ENCODE results near the gene CUTA.
A peak's percentile ranks its signal among the peaks of the same experiment; 100 is the strongest.

The CUTA gene, protein sequence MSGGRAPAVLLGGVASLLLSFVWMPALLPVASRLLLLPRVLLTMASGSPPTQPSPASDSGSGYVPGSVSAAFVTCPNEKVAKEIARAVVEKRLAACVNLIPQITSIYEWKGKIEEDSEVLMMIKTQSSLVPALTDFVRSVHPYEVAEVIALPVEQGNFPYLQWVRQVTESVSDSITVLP

DNA sequence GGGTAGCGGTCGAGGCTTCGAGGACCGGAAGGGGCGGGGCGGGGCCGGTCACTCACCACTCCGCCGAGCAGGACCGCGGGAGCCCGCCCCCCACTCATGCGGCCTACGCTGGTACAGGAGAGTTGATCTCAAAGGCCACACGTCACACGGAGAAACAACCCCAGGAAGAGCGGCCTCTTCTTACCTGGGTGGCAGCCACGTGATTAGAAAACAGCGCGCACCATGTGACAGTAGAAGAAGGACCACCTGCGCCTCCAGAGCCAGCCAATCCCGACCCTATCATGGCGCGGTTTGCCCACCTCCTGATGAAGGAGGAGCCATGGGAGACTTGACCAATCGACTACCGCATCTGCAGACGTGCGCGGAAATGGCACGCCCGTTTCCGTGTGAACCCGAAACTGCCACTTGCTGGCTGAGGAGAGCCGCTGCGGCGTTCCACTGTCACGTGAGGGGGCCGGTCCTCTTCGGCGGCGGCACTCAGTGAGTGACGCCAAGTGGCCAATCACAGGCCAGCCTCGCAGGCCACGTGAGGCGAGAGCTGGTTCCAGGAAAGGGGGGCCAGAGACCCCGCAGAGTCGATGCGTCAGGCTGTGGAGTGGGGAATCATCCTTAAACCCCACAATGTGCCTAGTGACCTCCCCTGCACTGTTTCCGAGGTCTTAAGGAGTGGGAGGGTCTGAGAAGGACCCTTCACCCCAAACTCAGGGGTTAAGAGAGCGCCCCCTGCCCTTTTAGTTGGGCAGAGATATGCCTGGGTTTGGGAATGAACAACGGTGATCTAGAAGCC lies at the start of gene CUTA:
Gene CUTA (minus strand): TSS at position 205 of the 787 bp plus-strand sequence. CDS start 107 bp downstream, at position 98.
- DNase-seq (ENCODE audit: low read depth): peak; percentile 95

DNA sequence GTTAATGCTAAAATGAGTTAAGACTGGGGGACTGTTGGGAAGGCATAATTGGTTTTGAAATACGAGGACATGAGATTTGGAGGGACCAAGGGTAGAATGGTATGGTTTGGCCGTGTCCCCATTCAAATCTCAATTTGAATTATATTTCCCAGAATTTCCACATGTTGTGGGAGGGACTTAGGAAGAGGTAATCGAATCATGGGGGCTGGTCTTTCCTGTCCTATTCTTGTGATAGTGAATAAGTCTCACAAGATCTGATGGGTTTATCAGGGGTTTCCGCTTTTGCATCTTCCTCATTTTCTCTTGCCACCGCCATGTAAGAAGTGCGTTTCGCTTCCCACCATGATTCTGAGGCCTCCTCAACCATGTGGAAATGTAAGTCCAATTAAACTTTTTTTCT lies 49.2 kb upstream of the CUTA start:
- no peak for DNase-seq (ENCODE audit: low read depth)

DNA sequence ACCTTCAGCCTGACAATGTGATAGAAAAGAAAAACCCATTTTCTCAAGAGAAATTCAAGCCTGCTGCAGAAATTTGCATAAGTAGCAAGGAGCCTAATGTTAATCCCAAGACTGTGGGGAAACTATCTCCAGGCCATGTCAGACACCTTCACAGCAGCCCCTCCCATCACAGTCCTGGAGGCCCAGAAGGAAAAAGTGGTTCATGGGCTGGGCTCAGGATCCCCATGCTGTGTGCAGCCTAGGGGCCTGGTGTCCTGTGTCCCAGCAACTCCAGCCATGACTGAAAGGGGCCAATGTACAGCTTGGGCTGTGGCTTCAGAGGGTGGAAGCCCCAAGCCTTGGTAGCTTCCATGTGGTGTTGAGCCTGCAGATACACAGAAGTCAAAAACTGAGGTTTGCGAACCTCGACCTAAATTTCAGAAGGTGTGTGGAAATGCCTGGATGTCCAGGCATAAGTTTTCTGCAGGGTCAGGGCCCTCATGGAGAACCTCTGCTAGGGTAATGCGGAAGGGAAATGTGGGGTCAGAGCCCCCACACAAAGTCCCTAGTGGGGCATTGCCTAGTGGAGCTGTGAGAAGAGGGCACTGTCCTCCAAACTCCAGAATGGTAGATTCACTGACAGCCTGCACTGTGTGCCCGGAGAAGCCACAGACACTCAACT lies 48.3 kb upstream of the CUTA start:
- DNase-seq (ENCODE audit: low read depth): no peak

DNA sequence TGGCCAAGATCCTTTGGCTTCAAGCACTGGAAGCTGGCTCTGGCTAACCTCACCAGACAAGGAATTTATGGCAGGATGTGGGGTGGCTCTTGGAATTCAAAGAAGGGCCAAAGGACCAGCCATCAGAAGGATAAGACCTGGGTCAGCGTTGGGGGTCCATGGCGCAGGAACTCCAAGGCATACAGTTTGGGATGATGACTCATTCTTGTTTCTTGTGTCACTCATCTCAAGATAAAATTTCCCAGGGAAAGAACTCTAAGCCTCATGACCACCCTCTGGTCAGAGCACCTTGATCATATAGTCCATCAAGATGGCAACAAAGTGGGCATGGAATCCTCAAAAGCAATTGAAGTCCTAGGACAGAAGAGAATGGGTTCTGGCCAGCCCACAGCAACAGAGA lies 41.3 kb upstream of the CUTA start:
- DNase-seq (ENCODE audit: low read depth): no peak

- DNase-seq (ENCODE audit: low read depth): no peak
Measured at GRCh38 chr6:33458676-33459075, 40.8 kb upstream of the CUTA start.

- no peak for DNase-seq (ENCODE audit: low read depth)
Measured at GRCh38 chr6:33456156-33456555, 38.2 kb upstream of the CUTA start.

DNA sequence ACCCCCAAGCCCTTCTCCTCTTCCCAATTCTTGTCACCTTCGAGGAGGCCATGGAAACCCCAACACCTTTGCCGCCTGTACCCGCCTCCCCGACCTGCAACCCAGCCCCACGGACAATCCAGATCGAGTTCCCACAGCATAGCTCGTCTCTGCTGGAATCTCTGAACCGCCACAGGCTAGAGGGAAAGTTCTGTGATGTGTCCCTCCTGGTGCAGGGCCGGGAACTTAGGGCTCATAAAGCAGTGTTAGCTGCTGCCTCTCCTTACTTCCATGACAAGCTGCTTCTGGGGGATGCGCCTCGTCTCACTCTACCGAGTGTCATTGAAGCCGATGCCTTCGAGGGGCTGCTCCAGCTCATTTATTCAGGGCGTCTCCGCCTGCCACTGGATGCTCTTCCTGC lies 37.1 kb upstream of the CUTA start:
- no peak for DNase-seq (ENCODE audit: low read depth)

GRCh38 chr6:33454009-33454946 lies 36.4 kb upstream of the CUTA start, which contains the start of gene ZBTB9:
Gene ZBTB9 (plus strand): TSS chr6:33454576. CDS start chr6:33455101, 525 bp downstream.
- DNase-seq (ENCODE audit: low read depth): peak; percentile 84

DNA sequence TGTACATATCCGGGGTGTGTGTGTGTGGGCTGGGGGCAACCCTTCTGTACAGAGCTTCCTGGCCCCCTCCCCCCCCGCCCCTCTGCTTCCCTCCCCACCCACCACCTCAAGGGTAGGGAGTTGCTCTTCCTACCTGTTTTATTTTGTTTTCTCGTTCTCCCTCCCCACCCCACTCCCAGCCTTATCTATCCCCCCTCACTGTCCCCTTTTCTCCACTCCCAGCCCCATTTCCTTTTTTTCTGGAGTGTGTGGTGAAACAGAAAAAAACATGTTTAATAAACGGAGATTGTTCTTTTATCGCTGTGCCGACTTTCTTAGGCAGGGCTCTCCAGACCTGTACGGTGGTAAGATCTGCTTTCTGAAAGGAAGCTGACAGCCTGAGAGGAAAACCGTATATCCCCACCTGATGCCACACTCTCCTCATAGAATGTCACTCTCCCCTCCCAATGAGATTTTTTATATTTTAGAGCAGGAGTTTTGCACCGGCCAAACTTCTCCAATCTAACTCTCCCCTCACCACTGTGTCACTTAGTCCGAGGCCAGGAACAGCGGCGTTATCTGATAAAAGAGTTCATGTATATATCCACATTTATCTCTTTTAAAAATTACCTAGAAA lies 35.6 kb upstream of the CUTA start:
- DNase-seq (ENCODE audit: low read depth): no peak

DNA sequence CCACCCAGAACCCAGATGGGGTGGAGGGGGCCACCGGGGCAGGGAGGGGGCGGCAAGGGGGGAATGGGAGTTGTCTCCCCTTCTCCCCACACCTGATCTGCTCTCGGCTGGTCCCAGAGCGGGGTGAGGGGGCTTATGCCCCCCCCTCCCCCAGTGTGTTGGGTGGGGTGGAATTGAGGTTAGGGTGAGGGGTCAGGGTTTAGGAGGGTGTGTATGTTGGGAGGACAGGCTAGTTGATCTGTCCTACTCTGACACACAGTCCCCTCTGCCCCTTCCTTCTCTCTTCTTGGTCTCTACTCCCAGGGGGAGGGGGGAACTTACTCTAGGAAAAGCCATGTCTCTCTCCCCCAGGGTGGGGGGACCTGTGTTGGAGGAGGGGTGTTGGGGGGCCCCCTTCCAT lies 34.6 kb upstream of the CUTA start:
- no peak for DNase-seq (ENCODE audit: low read depth)

DNA sequence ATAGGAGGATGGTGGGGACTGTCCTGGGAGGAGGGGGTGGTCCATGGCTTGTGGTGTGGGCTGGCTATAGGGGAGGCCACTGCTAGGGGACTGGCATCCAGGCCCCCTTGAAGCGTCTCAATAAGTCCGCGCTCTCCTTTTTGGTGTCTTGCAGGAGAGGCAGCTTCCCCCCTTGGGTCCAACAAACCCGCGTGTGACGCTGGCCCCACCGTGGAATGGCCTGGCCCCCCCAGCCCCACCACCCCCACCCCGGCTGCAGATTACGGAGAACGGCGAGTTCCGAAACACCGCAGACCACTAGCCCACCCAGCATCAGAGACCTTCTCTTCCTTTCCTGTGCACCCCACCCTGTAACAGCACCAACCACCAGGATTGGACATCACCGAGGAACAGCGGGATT lies 33.7 kb upstream of the CUTA start:
- no peak for DNase-seq (ENCODE audit: low read depth)

DNA sequence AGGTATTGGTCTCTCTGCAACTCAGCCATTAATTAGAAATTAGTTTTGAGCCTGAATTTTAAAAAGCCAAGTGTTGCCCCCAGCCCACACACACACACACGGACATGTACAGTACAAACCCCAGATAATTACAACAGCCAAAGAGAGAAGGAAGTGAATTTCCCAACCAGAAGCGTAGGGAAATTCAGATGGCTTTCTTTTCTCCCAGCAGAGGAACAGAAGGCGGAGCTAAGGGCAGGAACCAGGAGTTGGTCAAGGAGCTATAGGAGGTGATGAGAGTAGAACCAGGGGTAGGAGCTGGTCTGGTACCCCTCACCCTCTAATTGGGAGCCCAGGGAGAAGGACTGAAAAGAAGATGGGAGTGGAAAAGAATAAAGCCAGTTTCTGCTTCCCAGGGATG lies 32.5 kb upstream of the CUTA start:
- no peak for DNase-seq (ENCODE audit: low read depth)

GRCh38 chr6:33446356-33446755 lies 28.4 kb upstream of the CUTA start:
- DNase-seq (ENCODE audit: low read depth): no peak

GRCh38 chr6:33445119-33445603 lies 27.3 kb upstream of the CUTA start:
- DNase-seq (ENCODE audit: low read depth): no peak

DNA sequence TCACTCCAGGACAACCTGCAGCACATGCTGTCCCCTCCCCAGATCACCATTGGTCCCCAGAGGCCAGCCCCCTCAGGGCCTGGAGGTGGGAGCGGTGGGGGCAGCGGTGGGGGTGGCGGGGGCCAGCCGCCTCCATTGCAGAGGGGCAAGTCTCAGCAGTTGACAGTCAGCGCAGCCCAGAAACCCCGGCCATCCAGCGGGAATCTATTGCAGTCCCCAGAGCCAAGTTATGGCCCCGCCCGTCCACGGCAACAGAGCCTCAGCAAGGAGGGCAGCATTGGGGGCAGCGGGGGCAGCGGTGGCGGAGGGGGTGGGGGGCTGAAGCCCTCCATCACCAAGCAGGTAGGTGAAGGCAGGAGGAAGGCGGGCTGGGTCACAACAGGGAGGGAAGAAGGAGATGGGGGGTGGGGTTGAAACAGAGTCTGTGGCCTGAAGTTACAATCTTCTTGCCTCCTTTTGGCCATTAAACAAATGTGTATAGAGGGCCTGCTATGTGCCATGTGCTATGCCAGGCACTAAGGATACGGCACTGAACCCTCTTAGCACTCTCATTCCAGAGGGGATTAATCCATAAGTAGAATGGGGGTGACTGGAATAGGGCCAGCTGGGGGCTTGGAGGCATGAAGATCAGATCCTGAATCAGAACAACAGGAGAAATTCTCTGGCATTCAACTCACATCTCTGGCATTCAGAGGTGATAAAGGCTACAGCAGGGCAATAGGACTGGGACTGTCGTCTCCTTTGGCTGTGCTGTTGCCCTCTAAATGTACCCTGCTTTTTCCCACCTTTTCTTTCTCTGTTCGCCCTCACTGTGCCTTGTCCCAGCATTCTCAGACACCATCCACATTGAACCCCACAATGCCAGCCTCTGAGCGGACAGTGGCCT lies 26.0 kb upstream of the CUTA start:
- DNase-seq (ENCODE audit: low read depth): no peak

DNA sequence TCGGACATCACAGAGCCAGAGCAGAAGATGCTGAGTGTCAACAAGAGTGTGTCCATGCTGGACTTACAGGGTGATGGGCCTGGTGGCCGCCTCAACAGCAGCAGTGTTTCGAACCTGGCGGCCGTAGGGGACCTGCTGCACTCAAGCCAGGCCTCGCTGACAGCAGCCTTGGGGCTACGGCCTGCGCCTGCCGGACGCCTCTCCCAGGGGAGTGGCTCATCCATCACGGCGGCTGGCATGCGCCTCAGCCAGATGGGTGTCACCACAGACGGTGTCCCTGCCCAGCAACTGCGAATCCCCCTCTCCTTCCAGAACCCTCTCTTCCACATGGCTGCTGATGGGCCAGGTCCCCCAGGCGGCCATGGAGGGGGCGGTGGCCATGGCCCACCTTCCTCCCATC lies 25.1 kb upstream of the CUTA start:
- no peak for DNase-seq (ENCODE audit: low read depth)

DNA sequence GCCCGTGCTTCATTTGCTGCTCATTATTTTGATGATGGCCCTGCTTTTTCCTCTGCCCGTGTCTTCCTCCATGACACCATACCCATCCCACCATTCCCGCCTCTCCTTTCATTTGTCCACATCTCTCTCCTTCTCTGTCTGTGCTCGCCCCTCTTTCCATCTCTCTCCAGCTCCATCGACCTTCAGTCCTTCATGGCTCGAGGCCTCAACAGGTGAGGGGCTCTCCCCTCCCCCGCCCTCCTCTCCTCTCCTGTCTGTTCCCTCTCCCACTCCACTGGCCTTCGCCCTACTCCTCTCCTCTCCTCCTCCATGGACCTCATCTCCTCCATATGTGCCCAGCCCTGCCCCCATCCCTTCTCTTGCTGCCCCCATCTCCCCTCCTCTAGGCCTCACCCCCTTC lies 24.4 kb upstream of the CUTA start:
- DNase-seq (ENCODE audit: low read depth): no peak

GRCh38 chr6:33441457-33441856 lies 23.6 kb upstream of the CUTA start:
- DNase-seq (ENCODE audit: low read depth): no peak

GRCh38 chr6:33440649-33441309 lies 22.9 kb upstream of the CUTA start:
- DNase-seq (ENCODE audit: low read depth): no peak

Measured in activated T-cell treated with anti-CD3 and anti-CD28 coated beads for 1 hour (primary cell).